Endodermal cell (in vitro differentiated cells): Measurements from ENCODE around the gene EIPR1. TPM values are rescaled to one million over a fixed set of nuclear protein-coding genes. Genes with fewer than 3 reads are reported as not detected.

Experiments
- DNase-seq: peaks from one replicate; pipeline ENCODE4 v3.0.0-alpha.2; 2017
- H3K27ac ChIP-seq: 2 replicates; pipeline ENCODE4 v1.5.1; 2013; ENCODE audit warnings: mild to moderate bottlenecking, low read depth, low read length, moderate library complexity
- H3K27me3 ChIP-seq: 2 replicates; pipeline ENCODE4 v1.6.1; 2013; ENCODE audit warnings: mild to moderate bottlenecking, low read length, moderate library complexity; ENCODE audit not compliant: insufficient read depth, control insufficient read depth, poor library complexity, severe bottlenecking
- H3K36me3 ChIP-seq: 2 replicates; pipeline ENCODE4 v1.7.0; 2013; ENCODE audit warnings: mild to moderate bottlenecking, low read length, moderate library complexity; ENCODE audit not compliant: control insufficient read depth, insufficient read depth
- H3K4me1 ChIP-seq: one replicate; pipeline ENCODE4 v1.7.0; 2013; ENCODE audit warnings: low read length; ENCODE audit not compliant: control insufficient read depth, insufficient read depth
- H3K4me3 ChIP-seq: 2 replicates; pipeline ENCODE4 v1.5.1; 2013; ENCODE audit warnings: mild to moderate bottlenecking, low read length, moderate library complexity
- H3K9ac ChIP-seq: 2 replicates; pipeline ENCODE4 v1.6.1; 2013; ENCODE audit warnings: mild to moderate bottlenecking, low read length, moderate library complexity; ENCODE audit not compliant: poor library complexity, severe bottlenecking; ENCODE audit errors: extremely low read depth
- H3K9me3 ChIP-seq: 2 replicates; pipeline ENCODE4 v1.6.1; 2013; ENCODE audit warnings: mild to moderate bottlenecking, low read length, moderate library complexity; ENCODE audit not compliant: control insufficient read depth
- H3K27ac Mint-ChIP-seq: 2 replicates; pipeline ENCODE4 v1.8.0; 2020; ENCODE audit warnings: mixed read lengths
- H3K27me3 Mint-ChIP-seq: 2 replicates; pipeline ENCODE4 v1.8.0; 2021; ENCODE audit warnings: mild to moderate bottlenecking, mixed read lengths; ENCODE audit not compliant: insufficient read depth
- H3K36me3 Mint-ChIP-seq: 2 replicates; pipeline ENCODE4 v1.8.0; 2020; ENCODE audit warnings: low read depth, mixed read lengths
- H3K4me1 Mint-ChIP-seq: 2 replicates; pipeline ENCODE4 v1.8.0; 2020; ENCODE audit warnings: mixed read lengths
- H3K4me3 Mint-ChIP-seq: 2 replicates; pipeline ENCODE4 v1.8.0; 2020; ENCODE audit warnings: mild to moderate bottlenecking, moderate library complexity, mixed read lengths
- H3K9me3 Mint-ChIP-seq: 2 replicates; pipeline ENCODE4 v1.8.0; 2020; ENCODE audit warnings: mild to moderate bottlenecking, mixed read lengths
- WGBS, 2 experiments: methylation state at CpG; one replicate each; pipeline versions ENCODE4 v1.1.5 to v1.1.7; 2013; ENCODE audit warnings: missing lambda C conversion rate in 2 of 2, mixed read lengths in 1 of 2; ENCODE audit not compliant: insufficient coverage in 1 of 2, insufficient read length in 1 of 2; 5-methylcytosine and 5-hydroxymethylcytosine counted together
- total RNA-seq, 2 donors: library from RNA; stranded (reverse); fragmentation: NEBNext Ultra II Directional in 1 of 2; extraction: Animal tissue kit (Norgen Biotek cat#: 25700) in 1 of 2; gene quantifications; 2 replicates in 1 of 2; 3 replicates in 1 of 2; pipeline ENCODE4 v1.2.1, GENCODE V29; 2021
- TF ChIP-seq, protein P1 (sequence below): fragments of 200-600 bp; sonication (generic); conservative IDR thresholded peaks from 2 replicates; pipeline ENCODE4 v1.5.0; 2021; ENCODE audit warnings: antibody characterized with exemption, mild to moderate bottlenecking

Gene EIPR1
- total RNA-seq, 2 donors from 2014 or later, result 30.1 to 36.8 TPM

DNA sequence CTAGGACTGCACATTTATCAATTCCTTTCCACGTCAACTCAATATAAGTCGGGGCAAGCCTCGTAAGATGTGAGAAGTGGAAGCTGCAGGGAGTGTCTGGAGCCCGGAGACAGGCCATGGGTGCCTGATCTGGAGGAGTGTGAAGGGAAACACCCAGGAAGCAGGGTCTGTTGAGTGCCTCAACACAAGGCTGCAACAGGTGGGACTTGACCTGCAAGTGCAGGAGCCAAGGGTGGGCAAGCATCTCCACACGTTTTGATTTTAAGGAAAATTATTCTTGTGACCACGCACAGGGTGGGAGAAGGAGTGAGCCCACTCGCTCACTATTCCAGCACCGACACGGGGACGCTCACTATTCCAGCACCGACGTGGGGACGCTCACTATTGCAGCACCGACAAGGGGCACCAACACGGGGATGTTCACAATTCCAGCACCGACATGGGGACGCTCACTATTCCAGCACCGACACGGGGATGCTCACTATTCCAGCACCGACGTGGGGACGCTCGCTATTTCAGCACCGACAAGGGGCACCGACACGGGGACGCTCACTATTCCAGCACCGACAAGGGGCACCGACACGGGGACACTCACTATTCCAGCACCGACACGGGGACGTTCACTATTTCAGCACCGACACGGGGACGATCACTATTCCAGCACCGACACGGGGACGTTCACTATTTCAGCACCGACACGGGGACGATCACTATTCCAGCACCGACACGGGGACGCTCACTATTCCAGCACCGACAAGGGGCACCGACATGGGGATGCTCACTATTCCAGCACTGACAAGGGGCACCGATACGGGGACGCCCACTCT, 197.3 kb downstream of the EIPR1 start:
- Mint-ChIP-seq H3K4me3 (no peak overlapping the region), H3K9me3 (no peaks in the 10 kb centered on the region), H3K36me3 (peaks cover 10% of the 10 kb centered on the region), H3K4me1 (no peaks in the 10 kb centered on the region), H3K27ac (no peak overlapping the region), H3K27me3 (no peaks in the 10 kb centered on the region)
- H3K36me3 ChIP-seq, result no peaks in the 10 kb centered on the region
- TF ChIP-seq, protein P1, sequence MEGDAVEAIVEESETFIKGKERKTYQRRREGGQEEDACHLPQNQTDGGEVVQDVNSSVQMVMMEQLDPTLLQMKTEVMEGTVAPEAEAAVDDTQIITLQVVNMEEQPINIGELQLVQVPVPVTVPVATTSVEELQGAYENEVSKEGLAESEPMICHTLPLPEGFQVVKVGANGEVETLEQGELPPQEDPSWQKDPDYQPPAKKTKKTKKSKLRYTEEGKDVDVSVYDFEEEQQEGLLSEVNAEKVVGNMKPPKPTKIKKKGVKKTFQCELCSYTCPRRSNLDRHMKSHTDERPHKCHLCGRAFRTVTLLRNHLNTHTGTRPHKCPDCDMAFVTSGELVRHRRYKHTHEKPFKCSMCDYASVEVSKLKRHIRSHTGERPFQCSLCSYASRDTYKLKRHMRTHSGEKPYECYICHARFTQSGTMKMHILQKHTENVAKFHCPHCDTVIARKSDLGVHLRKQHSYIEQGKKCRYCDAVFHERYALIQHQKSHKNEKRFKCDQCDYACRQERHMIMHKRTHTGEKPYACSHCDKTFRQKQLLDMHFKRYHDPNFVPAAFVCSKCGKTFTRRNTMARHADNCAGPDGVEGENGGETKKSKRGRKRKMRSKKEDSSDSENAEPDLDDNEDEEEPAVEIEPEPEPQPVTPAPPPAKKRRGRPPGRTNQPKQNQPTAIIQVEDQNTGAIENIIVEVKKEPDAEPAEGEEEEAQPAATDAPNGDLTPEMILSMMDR, result no peak
- H3K9me3 ChIP-seq, result no peaks in the 10 kb centered on the region
- H3K27me3 ChIP-seq, result no peaks in the 10 kb centered on the region
- no peaks in the 10 kb centered on the region for H3K4me1 ChIP-seq
- WGBS, 2 experiments, result 81 to 84% methylated on average over 49 to 50 of the region's 50 CpGs
- H3K27ac ChIP-seq, result no peak overlapping the region
- H3K4me3 ChIP-seq, result no peak overlapping the region
- no peak for DNase-seq
- no peak overlapping the region for H3K9ac ChIP-seq

DNA sequence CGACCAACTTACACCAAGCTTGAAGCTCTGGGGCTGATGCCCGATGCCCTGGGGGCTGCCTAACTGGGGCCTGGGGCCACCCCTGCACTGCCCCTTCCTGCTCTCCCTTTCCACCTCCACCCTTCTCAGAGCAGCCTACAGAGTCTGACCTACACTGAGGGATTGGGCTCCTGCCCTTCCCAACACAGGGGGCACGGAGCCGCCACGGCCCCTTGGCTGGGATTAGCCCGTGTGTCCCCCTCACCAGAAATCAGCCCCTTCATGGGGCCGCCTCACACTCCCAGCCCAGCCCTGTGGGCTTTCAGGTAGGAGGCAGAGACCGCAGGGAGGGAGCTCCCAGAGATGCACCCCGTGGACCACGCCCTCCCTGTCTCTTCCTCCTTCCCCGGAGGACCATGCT, 198.0 kb downstream of the EIPR1 start:
- DNase-seq, result no peak
- H3K27me3 ChIP-seq, result no peaks in the 10 kb centered on the region
- no peaks in the 10 kb centered on the region for H3K27me3 Mint-ChIP-seq
- H3K9me3 ChIP-seq, result no peaks in the 10 kb centered on the region
- no peaks in the 10 kb centered on the region for H3K4me1 ChIP-seq
- no peak overlapping the region for H3K4me3 Mint-ChIP-seq
- H3K4me1 Mint-ChIP-seq, result no peaks in the 10 kb centered on the region
- no peak overlapping the region for H3K27ac ChIP-seq
- H3K36me3 ChIP-seq, result no peaks in the 10 kb centered on the region
- 90 to 96% methylated on average over 10 to 11 of the region's 11 CpGs for WGBS, 2 experiments
- H3K9ac ChIP-seq, result no peak overlapping the region
- no peak overlapping the region for H3K27ac Mint-ChIP-seq
- no peak overlapping the region for H3K4me3 ChIP-seq
- H3K36me3 Mint-ChIP-seq, result peaks cover 8% of the 10 kb centered on the region
- no peaks in the 10 kb centered on the region for H3K9me3 Mint-ChIP-seq
- TF ChIP-seq, protein P1, result no peak

DNA sequence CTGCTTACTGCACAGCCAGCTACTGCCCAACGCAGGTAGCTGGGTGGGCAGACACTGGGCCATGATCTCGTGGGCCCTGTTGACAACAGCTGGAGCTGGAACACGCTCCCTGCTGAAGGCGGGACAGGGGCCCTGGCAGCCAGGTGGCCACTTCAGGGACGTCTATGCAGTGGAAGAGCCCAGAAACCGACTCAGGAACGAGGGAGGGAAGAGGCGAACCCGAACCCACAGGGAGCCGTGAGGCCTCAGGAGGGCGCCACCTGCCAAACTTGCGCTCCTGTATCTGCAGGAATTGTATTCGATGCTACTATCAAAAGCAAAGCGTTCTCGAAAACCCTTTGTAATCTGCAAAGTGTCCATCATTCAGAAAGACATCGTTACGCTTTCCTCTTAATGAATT, 198.4 kb downstream of the EIPR1 start:
- peak; percentile 87 for DNase-seq
- Histone ChIP-seq H3K27me3 (no peaks in the 10 kb centered on the region), H3K27ac (no peak overlapping the region), H3K36me3 (no peaks in the 10 kb centered on the region), H3K9me3 (no peaks in the 10 kb centered on the region), H3K9ac (no peak overlapping the region), H3K4me1 (no peaks in the 10 kb centered on the region), H3K4me3 (no peak overlapping the region)
- Mint-ChIP-seq H3K36me3 (peaks cover 7% of the 10 kb centered on the region), H3K4me3 (no peak overlapping the region), H3K4me1 (no peaks in the 10 kb centered on the region), H3K9me3 (no peaks in the 10 kb centered on the region), H3K27ac (peak overlapping the region; percentile 35), H3K27me3 (no peaks in the 10 kb centered on the region)
- TF ChIP-seq, protein P1, result peak; percentile 78
- WGBS, 2 experiments, result 80 to 85% methylated on average over 17 of the region's 17 CpGs
